ENCODE results near the gene GIT2. TPM values are rescaled to one million over a fixed set of nuclear protein-coding genes. Genes with fewer than 3 reads are reported as not detected.

GIT2 gene
- total and polyA plus RNA-seq, 10 donors: 26.5 to 169 (median 121) TPM

DNA sequence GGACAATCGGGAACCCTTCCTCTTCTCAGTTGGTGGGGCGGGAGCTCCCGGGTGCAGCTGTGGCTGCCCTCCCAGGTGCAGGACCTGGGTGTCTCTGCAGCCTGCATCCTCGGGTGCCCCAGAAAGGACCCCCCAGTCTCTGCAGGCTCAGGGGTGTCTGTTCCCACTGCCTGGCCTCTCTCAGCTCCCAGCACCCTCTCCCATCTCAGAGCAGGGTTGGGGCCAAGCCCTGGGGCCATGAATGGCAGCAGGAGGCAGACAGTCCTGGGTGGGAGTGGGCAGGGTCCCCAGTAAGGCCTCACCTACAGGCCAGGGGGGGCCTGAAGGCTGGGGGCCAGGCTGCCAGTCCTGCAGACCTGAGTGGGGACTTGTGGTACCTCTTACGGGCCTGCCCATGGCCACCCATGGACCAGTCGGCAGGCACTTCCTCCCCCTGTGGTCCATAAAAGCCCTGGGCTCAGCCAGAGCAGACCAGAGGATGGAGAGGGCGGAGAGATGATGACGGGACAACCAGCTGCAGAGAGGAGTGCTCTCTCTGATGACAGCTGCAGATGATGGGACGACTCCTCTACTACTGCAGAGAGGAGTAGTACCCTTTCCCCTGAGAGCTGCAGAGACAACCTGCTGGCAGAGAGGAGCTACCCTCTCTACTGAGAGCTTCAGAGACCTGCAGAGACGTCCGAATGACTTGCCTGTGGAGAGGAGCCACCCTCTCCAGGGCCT is 69.5 kb downstream of the GIT2 start:
- WGBS, 5 donors: 83 to 92% (median 89%) methylated on average over 8 to 11 of the region's 11 CpGs
- intact Hi-C loops (cut with DNase I; ENCODE audit: low total_unique reads): loop anchor here (5.0 kb wide), 1 partner anchor 74 kb away; no protein-coding TSS in a partner anchor
- no peak overlapping the region for H3K4me3 ChIP-seq
- TF ChIP-seq POLR2A (IDR thresholded peaks at IDR 0.05): no peak
- TF ChIP-seq POLR2AphosphoS5 (IDR thresholded peaks at IDR 0.05): peak in 2 of 3 donors; percentile 24 to 34
- DNase-seq: no peak
- H3K36me3 ChIP-seq: peaks cover 0 to 100% (median 49%) of the 10 kb centered on the region in 6 donors
- H3K4me1 ChIP-seq: peaks cover 0 to 17% (median 7%) of the 10 kb centered on the region in 6 donors
- H3K27ac ChIP-seq: peak overlapping the region in 1 of 8 donors; percentile 21
- no peaks in the 10 kb centered on the region for H3K27me3 ChIP-seq (replicated peaks in 1 of 7)
- H3K9me3 ChIP-seq: no peaks in the 10 kb centered on the region

GRCh38 chr12:109926016-109926415 is 70.2 kb downstream of the GIT2 start:
- DNase-seq: no peak
- WGBS, 5 donors: 94 to 98% (median 96%) methylated on average over 2 to 8 of the region's 8 CpGs
- Histone ChIP-seq H3K9me3 (no peaks in the 10 kb centered on the region), H3K4me3 (no peak overlapping the region), H3K27ac (no peak overlapping the region), H3K36me3 (peaks cover 0 to 100% (median 47%) of the 10 kb centered on the region in 6 donors), H3K27me3 (replicated peaks in 1 of 7) (no peaks in the 10 kb centered on the region), H3K4me1 (peaks cover 0 to 14% (median 6%) of the 10 kb centered on the region in 6 donors)
- no peak for TF ChIP-seq POLR2A (IDR thresholded peaks at IDR 0.05)
- no peak for TF ChIP-seq POLR2AphosphoS5 (IDR thresholded peaks at IDR 0.05)
- TF ChIP-seq CTCF (IDR thresholded peaks at IDR 0.05 in 8 of 11, conservative IDR thresholded peaks at IDR 0.05 in 3 of 11): no peak
- intact Hi-C loops (cut with DNase I; ENCODE audit: low total_unique reads): loop anchor here (5.0 kb wide), 1 partner anchor 74 kb away; no protein-coding TSS in a partner anchor

DNA sequence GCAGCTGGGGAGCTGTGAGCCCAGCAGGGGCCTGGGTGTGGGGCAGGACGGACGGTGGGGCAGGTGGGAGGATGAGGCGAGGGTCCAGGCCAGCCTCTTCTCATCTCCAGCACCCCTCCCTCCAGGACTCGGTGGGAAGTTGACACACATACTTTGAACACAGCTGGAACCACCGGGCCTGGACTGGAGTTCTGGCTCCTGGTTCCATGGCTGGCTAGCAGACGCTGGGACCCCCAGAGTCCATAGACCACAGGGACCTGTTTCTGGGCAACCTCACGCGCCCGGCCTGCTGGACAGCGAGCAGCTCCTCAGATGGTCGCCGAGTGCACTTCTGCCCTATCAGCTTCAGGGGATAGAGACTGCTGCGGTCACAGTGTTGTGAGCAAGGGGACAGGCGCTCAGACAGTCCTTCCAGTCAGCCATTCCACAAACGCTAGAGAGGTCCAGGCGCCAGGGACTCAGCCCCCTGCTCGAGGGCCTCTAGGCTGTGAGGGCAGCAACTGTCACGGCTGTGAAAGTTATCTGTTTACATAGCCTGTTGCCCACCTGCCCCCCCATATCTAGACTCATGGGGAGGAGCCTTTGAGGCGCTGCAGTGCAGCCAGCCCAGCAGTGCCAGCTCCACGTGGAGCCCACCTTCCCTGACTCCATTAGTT is 70.9 kb downstream of the GIT2 start:
- H3K27ac ChIP-seq: no peak overlapping the region
- H3K27me3 ChIP-seq (replicated peaks in 1 of 7): no peaks in the 10 kb centered on the region
- H3K4me3 ChIP-seq: no peak overlapping the region
- WGBS, 5 donors: 84 to 85% (median 85%) methylated on average over 17 to 20 of the region's 20 CpGs
- no peaks in the 10 kb centered on the region for H3K9me3 ChIP-seq
- H3K36me3 ChIP-seq: peaks cover 0 to 100% (median 47%) of the 10 kb centered on the region in 6 donors
- intact Hi-C loops (cut with DNase I; ENCODE audit: low total_unique reads): loop anchor here (5.0 kb wide), 1 partner anchor 73 kb away; no protein-coding TSS in a partner anchor
- TF ChIP-seq POLR2AphosphoS5 (IDR thresholded peaks at IDR 0.05): peak in 1 of 3 donors; percentile 30
- no peak for TF ChIP-seq CTCF (IDR thresholded peaks at IDR 0.05 in 8 of 11, conservative IDR thresholded peaks at IDR 0.05 in 3 of 11)
- TF ChIP-seq POLR2A (IDR thresholded peaks at IDR 0.05): no peak
- peaks cover 0 to 13% (median 5%) of the 10 kb centered on the region in 6 donors for H3K4me1 ChIP-seq
- DNase-seq: no peak

- Histone ChIP-seq H3K4me1 (peaks cover 0 to 5% (median 0%) of the 10 kb centered on the region in 6 donors), H3K9me3 (no peaks in the 10 kb centered on the region), H3K36me3 (peaks cover 0 to 100% (median 53%) of the 10 kb centered on the region in 6 donors), H3K27me3 (replicated peaks in 1 of 7) (no peaks in the 10 kb centered on the region), H3K4me3 (no peak overlapping the region), H3K27ac (no peak overlapping the region)
- DNase-seq: no peak
- TF ChIP-seq CTCF (IDR thresholded peaks at IDR 0.05 in 8 of 11, conservative IDR thresholded peaks at IDR 0.05 in 3 of 11) (no peak), POLR2A (IDR thresholded peaks at IDR 0.05) (no peak), POLR2AphosphoS5 (IDR thresholded peaks at IDR 0.05) (no peak)
- 66 to 88% (median 83%) methylated on average over 15 to 17 of the region's 17 CpGs for WGBS, 5 donors
- intact Hi-C loops (cut with DNase I; ENCODE audit: low total_unique reads): no loop called here
Measured at GRCh38 chr12:109923481-109924245, 72.5 kb downstream of the GIT2 start.

All from spleen (tissue), 11 donors.